HG03571 (cell line): ENCODE data around the gene EVX2.

Source experiments
- ATAC-seq: cut with Tn5 transposase; IDR thresholded peaks from one replicate; pipeline ENCODE4 v1.9.1; 2021; ENCODE audit not compliant: unreplicated experiment

The EVX2 gene

DNA sequence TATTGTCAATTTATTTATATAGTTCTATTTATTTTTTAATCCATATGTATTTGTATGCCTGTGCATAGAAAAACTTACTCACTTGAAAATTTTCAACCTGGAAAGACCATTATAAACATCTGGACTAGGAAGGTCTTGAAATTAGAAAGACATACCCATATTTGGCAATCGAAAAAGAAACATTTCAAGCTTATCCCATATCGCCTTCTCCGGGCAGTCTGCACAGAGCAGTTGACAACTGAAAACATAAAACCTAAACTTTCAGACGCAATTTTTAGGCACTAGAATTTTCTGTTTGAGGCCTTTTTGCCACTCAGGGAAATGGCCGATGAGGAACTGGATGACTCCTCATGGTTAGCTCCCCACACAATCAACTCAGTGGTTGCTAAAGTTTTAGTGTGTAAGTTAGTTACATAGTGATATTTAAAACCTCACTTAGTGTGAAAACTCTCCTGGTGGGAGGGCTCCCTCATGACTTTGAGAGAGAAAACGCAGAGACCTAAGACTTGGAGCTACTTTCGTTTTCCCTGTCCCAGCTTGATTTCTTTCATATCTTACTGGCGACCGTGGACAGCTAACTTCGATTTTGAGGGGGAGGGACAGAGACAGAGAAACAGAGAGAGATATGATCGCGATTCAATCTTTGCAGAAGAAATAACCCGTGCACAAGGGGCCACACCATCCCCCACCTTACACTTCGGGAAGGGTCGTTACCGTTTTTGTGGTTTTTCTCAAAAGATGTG lies 12.7 kb upstream of the EVX2 start:
- no peak for ATAC-seq

DNA sequence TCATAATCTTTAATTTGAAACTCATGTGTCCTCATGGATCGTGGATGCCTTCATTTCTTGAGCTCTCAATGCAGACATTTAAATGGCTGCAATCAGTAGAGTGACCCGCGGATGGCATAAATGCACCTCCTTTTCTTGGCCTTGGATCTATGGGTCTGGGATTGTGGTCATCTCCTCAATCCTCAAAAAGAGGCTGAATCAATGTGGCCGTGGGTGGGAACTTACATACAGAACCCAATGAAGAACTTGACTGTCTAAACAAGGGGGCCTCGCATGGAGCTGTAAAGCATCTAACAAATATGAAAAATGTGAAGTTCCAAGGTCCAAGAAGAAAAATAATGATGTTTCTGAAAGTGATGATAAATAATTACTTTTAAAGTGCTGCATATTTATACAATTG lies 11.7 kb upstream of the EVX2 start:
- ATAC-seq: no peak

DNA sequence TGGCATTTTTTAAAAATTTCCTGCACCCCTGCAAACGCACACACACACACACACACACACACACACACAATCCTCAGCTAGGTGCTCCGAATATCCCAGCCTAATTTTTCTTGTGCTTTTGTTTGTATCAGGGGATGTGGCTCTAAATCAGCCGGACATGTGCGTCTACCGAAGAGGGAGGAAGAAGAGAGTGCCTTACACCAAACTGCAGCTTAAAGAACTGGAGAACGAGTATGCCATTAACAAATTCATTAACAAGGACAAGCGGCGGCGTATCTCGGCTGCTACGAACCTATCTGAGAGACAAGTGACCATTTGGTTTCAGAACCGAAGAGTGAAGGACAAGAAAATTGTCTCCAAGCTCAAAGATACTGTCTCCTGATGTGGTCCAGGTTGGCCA lies 10.6 kb upstream of the EVX2 start:
- no peak for ATAC-seq

DNA sequence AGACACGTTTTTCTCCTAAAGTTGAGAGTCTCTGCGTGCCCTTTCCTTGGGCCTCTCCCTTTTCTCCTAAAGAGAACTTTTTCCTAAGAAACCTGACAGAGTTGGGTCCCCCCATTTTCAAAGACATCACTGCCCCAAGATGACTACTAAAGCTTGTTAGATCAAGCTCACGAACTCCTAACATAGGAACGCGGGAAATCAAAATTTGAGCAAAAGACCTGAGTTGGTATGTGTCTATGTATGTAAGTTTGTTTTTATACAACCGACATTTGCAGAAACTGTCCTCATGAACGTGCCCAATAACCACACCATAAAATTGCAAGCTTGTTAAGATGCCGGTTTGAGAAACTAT lies 10.1 kb upstream of the EVX2 start:
- no peak for ATAC-seq

DNA sequence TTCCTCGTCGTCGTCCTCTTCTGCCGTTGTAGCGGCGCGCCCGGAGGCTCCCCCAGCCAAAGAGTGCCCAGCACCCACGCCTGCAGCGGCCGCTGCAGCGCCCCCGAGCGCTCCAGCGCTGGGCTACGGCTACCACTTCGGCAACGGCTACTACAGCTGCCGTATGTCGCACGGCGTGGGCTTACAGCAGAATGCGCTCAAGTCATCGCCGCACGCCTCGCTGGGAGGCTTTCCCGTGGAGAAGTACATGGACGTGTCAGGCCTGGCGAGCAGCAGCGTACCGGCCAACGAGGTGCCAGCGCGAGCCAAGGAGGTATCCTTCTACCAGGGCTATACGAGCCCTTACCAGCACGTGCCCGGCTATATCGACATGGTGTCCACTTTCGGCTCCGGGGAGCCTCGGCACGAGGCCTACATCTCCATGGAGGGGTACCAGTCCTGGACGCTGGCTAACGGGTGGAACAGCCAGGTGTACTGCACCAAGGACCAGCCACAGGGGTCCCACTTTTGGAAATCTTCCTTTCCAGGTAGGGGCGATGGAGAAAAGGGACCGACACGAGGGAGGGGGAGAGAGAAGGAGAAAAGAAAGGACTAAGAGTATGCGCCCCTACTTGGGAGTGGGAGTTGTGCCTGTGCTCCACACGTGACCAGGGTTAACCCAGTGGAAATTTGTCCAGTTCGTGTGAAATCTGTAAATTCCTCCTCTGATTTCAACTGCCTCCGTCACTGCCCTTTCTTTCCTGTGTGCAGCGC lies 9.6 kb upstream of the EVX2 start:
- no peak for ATAC-seq

DNA sequence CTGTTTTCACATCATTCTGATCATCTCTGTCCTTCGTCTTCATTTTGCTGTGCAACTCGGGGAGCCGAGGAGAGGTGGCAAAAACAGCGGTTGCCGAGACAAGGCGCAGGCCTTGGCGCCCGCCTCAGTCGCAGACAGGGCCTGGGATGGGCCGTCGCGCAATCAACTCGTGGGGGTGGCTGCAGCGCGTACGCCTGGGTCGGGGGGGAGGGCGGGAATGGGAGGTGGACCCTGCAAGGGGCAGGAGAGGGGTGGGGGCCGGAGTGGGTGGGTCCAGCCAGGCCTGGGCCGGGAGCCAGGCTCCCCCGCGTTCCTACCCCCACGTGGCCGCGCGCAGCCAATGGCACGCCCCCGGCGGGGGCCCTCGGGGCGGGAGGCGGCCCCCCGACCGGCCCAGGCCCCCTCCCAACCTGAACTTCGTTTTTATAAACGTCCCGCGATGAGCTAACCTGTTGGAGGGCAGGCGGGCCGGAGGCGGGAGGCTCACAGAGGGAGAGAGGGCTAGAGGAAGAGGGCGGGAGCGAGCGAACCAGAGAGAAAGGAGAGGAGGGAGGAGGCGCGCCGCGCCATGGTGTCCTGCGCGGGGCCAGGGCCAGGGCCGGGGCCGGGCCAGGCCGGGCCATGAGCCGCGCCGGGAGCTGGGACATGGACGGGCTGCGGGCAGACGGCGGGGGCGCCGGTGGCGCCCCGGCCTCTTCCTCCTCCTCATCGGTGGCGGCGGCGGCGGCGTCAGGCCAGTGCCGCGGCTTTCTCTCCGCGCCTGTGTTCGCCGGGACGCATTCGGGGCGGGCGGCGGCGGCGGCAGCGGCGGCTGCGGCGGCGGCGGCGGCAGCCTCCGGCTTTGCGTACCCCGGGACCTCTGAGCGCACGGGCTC lies 8.7 kb upstream of the EVX2 start, which contains the start of gene HOXD13:
TSS of gene HOXD13 (plus strand) at position 452 of the 875 bp plus-strand sequence. CDS start at position 622, 170 bp downstream.
- ATAC-seq: no peak

DNA sequence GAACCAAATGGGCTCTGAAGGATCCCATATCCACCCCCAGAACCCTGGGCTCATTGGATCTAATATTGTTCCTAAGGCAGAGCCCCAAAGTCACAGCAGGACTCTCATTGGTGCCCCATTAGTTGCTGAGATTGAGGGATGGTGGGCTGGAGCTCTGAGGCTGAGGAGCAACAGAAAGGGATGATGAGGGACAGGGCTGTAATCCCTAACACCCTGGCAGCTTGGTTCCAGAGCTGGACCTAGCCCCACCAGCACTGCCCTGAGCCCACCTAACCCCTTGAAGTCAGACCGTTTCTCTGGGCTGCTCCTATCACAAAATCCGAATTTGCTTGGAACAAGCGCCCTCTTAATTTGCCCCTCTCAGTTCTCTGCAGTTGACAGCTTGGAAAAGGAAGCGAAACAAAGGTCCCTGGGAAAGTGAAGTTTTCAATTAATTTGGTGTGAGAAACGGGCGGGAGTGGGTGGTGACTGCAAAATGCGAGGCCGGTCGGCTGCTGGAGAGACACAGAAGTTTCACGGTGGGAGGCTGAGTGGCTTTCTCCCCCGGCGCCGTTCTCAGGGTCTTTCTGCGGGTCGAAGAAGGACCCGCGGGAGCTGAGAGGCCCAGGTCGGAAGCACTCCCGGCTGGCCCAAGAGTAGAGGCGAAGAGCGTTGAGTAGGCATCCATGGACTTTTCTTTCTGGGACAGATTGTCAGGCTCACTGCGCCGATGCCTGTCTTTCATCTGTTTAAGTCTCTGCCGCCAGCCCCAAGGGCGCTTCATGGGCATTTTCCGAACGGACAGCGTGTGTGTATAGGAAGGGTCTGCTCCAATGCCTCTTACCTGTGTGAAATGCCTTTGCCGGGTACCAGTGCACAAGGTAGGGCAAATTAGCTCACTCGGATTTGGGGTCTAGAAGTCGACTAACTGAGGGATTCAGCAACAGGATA lies 7.8 kb upstream of the EVX2 start:
- no peak for ATAC-seq

DNA sequence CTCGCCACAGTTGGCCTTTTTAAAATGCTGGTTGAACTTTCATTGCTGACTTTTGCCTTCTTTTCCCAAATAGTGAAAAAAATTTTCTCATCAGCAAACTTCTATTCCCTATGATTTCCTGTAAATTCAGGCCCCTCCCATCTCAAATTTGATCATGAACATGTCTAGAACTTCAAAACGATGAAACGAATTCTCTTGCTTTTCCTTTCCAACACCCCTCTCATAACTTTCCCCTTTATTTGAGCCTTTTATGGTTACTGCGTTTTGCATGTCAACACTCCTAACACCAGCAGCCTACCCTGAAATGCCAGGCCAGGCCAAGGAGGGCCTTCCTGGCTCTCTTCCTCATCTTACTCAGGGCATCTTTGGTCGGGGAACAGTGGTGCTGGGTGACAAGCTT lies 7.1 kb upstream of the EVX2 start:
- no peak for ATAC-seq

DNA sequence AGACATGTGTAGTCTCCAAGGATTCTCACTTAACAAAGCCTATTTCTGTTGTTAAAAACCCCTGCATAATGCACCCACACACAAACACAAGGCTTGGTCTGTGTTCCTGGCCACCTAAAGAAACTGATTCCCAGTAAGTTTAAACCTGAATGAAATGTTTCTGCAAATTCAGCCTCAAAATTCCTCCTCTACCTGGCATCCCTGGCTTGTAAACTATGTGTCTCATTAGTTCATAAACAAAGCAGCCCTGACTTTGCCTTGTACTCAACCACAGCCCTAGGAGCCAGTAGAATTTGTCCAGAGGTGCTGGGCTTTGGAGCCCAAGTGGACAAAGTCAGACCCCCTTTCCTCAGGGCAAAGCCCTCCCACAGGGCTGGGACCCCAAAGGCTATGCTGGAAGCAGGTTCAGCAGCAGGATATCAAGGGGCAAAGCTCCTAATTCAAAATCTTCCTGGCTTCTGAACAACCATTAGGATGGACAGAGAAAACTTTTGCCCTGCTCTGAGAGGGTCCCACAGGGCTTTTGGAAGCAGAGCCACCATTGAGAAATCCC lies 6.2 kb upstream of the EVX2 start:
- no peak for ATAC-seq

DNA sequence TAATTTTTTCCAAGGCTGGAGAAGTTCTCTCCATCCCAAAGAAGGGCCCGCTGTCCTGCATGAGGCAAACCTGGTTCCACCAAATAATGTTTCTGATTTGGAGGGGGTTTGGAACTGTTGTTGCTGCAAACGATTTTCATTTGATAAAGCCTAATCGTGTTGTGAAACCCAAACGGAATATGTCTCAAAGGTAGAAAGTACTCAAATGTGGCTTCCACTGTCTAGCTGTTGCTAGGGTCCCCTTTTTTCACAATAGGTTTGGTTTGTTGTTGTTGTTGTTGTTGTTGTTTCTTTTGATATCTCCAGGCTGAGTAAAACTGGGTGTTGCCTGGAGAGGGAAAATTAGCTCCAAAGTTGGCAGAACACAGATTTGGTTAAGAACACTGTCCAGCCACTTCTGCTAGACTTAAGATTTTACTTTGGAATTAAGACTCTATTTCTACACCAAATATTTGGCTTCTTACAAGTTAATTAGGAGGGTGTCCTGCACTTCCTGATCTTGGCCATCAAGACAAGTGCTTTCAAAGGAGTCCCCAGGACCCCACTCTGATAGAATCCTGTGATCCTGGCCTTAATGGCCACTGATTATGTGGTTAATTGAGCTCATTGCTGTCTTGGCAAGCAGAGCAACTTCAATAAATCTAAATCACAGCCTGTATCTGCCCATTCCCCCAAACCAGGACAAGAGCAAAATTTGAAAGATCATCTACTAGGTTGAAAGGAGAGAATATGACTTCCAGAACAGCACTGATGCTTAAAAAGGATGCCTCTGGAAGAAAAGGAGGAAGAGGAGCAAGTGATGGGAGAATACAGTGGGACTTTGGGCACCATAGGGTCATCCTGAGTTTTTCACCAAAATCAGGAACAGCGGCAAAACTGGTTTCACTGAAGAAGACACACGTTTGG lies 5.4 kb upstream of the EVX2 start:
- no peak for ATAC-seq

DNA sequence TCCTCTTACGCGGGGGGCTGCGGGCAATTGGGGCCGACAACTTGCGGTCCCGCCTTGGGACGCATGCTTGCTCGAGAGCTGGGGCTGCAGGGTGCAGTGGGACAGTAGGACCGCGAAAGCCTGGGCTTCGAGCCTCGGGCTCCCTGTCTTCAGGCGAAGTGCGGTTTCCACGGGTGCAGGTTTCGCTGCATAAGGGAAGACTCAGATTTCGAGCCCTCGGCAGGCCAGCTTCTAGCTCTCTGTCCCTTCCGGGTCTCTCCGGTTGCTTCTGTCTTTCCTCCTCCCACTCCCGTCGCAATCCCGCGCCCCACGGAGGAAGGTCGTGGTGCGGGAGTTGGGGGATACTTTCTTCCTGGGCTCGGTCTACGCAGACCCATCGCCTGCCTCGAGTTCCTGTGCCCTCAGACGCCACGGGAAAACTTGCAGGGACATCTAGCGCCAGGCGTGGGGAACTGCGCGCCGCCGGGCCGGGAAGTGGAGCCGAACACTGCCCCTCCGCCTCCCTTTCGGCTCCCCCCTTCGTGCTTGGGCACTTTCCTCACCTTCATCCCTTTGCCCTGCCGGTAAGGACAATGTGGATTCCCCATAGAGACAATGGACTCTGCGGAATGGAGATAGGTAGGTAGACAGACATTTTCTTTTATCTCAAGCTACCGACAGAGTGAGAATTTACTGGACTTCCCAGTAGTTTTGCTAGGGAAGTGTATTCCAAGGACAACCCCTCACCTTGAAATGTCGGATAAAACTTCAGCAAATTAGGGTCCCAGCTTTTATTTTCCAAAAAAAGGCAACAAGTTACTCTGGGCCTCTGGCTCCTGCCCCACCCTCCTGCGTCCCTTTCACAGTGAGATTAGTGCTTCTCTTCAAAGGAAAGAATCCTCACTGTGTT lies 4.5 kb upstream of the EVX2 start:
- no peak for ATAC-seq

DNA sequence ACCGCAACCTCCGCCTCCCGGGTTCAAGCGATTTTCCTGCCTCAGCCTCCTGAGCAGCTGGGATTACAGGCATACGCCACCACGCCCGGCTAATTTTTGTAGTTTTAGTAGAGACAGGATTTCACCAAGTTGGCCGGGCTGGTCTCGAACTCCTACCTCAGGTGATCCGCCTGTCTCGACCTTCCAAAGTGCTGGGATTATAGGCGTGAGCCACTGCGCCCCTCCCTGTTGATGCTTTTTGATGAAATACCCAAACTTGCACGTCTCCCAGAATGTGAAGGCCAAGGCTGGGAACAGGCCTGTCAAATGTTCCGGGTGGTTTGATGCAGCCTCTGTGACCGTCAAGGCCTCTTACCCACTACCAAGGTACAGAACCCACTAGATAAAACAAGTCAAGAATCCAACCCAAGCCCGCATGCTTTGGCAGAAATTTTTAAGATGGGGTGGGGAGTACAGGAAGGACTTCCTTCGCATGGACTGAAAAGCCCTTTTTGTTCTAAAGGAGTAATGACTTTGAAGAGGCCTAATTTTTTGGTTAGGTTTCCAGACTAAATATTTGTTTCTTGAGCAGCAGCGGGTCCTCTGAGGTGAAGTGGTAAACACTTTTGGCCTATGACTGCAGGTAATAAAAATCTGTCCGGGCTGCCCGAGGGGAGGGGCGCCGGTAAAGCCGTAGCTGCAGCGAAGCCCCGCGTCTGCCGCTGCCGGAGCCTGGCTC lies 3.7 kb upstream of the EVX2 start:
- ATAC-seq: no peak

DNA sequence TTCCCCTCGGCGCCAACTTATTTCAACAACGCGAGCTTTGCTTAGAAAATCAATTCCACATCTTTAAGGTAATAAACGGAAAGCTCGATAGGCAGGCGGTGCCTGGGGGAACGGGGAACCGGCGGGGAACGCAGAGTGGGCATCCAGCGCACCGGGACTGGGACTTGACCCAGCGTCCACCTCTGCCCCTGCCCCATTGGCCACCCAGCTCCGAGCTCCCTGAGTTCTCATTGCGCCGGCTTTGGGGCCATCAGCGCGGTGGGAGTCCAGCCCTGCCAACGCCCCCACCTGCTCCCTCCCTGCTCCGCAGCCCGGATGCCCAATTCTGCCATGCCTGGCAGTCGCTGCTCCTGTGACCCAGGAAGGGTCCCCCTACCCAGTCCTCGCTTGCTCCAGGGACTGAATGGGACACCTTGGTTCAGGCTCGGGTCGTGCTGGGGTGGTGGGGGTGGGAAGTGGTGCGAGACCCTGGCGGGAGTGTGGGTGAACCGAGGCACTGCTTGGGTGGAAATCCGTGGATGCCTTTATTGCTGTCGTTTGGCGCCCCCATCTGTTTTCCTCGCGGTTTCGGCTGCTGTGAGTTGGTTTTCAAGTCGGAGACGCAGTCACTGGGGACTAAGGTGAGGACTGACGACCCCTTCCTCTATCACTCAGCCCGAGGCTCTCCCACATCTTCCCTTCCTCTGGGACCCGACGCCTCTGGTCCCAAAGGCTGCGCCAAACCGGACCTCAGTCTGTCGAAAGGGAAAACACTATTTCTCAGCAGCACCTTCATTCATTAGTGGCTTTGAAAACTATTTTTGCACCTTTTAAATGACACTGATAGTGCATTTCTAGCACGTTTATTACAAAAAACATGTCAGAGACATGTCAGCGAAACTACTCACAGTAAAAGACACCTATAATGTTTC lies 2.4 kb upstream of the EVX2 start:
- no peak for ATAC-seq

DNA sequence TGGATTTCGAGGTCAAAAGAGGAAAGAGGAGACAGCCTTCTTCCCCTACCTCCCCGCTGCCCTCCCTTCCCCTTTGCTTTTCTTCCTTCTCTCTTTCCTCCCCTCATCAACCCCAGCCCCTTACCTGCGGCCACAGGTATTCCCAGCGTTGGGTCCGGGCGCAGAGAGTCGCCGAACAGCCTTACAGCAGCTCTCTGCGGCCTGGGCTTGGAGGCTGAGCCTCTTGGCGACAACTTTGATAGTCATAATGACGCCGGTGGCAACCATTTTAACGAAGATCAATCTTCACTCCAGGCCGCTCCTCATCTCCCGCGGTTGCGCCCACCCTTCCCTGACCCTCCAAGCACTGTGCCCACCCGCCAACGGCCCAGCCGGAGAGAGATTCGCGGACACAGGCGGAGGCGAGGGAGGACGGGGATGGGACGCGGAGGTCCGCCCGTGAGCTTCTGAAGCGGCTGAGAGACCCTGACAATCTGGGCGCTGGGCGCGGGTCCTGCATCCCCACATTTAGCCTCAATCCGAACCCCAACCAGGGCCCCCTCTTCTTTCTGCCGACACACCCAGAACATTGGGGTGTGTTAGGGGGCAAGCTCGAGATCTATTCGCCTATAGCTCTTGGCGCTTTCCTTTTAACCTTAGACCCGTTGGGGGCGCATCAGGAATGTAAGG lies 1.5 kb upstream of the EVX2 start:
- no peak for ATAC-seq

DNA sequence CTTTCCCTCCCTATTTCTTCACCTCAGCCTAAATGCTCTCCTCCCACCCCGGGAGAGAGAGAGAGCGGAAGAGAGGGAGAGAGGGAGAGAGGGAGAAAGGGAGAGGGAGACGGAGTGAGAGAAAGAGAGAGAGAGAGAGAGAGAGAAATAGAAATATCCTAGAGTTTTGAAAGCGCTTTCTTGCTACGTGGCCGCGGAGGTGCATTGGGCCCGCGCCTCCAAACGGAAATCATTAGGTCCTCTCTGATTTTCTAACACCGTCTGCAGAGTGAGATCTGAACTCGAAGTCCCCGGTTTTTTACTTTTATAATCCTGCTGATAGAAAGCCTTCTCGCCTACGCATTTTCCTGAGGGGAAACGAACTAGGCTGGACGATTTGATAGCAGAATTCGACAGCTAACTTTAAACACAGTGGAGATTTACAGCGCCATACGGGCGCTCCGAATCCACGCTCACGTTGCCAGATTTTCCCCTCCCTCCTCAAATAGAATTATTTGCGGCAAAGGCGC lies 903 bp upstream of the EVX2 start:
- ATAC-seq: no peak
